ENCODE measurements around the gene TNFSF4.

- TF ChIP-seq CTCF (IDR thresholded peaks at IDR 0.05; ENCODE audit: insufficient read depth, low read length, poor library complexity, severe bottlenecking) (no peak), EZH2phosphoT487 (conservative IDR thresholded peaks at IDR 0.05; ENCODE audit: low read length) (no peak)
These were observed 38.2 kb downstream of the TNFSF4 start for GRCh38 chr1:173168941-173169340.

Measured in SU-DHL-6 (cell line).